Ectodermal cell (in vitro differentiated cells): Measurements from ENCODE around the gene DCP2.

Source experiments
- H3K27ac ChIP-seq: 2 replicates; pipeline ENCODE4 v1.7.0; 2013; ENCODE audit warnings: mild to moderate bottlenecking, low read depth, low read length; ENCODE audit not compliant: insufficient read depth, poor library complexity, severe bottlenecking
- H3K27me3 ChIP-seq: 2 replicates; pipeline ENCODE4 v1.7.0; 2013; ENCODE audit warnings: mild to moderate bottlenecking, low read length; ENCODE audit not compliant: insufficient read depth, control insufficient read depth, poor library complexity, severe bottlenecking
- H3K36me3 ChIP-seq: one replicate; pipeline ENCODE4 v1.7.0; 2013; ENCODE audit warnings: low read length; ENCODE audit not compliant: control insufficient read depth, insufficient read depth
- H3K4me1 ChIP-seq: one replicate; pipeline ENCODE4 v1.7.0; 2013; ENCODE audit warnings: low read length; ENCODE audit not compliant: control insufficient read depth, insufficient read depth
- H3K4me3 ChIP-seq: 2 replicates; pipeline ENCODE4 v1.7.0; 2013; ENCODE audit warnings: low read depth, low read length, control low read depth; ENCODE audit not compliant: insufficient read depth
- H3K9me3 ChIP-seq: 2 replicates; pipeline ENCODE4 v1.7.0; 2013; ENCODE audit warnings: mild to moderate bottlenecking, low read length, moderate library complexity; ENCODE audit not compliant: control insufficient read depth
- WGBS, 2 experiments: methylation state at CpG; one replicate each; pipeline ENCODE4 v1.1.7; 2013; ENCODE audit warnings: missing lambda C conversion rate in 2 of 2; 5-methylcytosine and 5-hydroxymethylcytosine counted together

The DCP2 gene

GRCh38 chr5:112979723-112980122, 3.1 kb downstream of the DCP2 start:
- no peak overlapping the region for H3K4me3 ChIP-seq
- H3K36me3 ChIP-seq, result no peaks in the 10 kb centered on the region
- peaks cover 9% of the 10 kb centered on the region for H3K4me1 ChIP-seq
- H3K27me3 ChIP-seq, result no peaks in the 10 kb centered on the region
- 90 to 95% methylated on average over 3 of the region's 3 CpGs for WGBS, 2 experiments
- H3K9me3 ChIP-seq, result no peaks in the 10 kb centered on the region
- H3K27ac ChIP-seq, result no peak overlapping the region

- Histone ChIP-seq H3K36me3 (no peaks in the 10 kb centered on the region), H3K4me1 (peaks cover 9% of the 10 kb centered on the region), H3K27ac (no peak overlapping the region), H3K27me3 (no peaks in the 10 kb centered on the region), H3K4me3 (no peak overlapping the region), H3K9me3 (no peaks in the 10 kb centered on the region)
- WGBS, 2 experiments, result 75 to 91% methylated on average over 2 of the region's 2 CpGs
Observed at GRCh38 chr5:112983363-112983762, 6.8 kb downstream of the DCP2 start.

DNA sequence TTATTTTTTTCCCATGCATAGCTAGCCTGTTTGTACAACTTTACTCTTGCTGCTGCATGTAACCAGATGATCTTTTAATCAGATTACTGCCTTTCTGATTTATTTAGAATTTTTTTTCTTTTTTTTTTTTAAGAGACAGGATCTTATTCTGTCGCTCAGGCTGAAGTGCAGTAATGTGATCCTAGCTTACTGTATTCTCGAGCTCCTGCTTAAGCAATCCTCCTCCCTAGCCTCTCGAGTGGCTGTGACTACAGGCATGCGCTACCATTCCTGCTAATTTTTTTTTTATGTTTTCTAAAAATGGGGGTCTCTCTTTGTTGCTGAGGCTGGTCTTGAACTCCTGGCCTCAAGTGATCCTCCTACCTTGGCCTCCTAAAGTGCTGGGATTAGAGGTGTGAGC, 9.6 kb downstream of the DCP2 start:
- H3K9me3 ChIP-seq, result no peaks in the 10 kb centered on the region
- no peak overlapping the region for H3K4me3 ChIP-seq
- H3K27ac ChIP-seq, result no peak overlapping the region
- H3K27me3 ChIP-seq, result no peaks in the 10 kb centered on the region
- H3K4me1 ChIP-seq, result peaks cover 9% of the 10 kb centered on the region
- no peaks in the 10 kb centered on the region for H3K36me3 ChIP-seq
- 87 to 92% methylated on average over 4 of the region's 4 CpGs for WGBS, 2 experiments

GRCh38 chr5:112995764-112996618, 19.4 kb downstream of the DCP2 start:
- Histone ChIP-seq H3K27ac (no peak overlapping the region), H3K27me3 (no peaks in the 10 kb centered on the region), H3K4me3 (no peak overlapping the region), H3K36me3 (no peaks in the 10 kb centered on the region), H3K9me3 (no peaks in the 10 kb centered on the region), H3K4me1 (no peaks in the 10 kb centered on the region)
- WGBS, 2 experiments, result 41 to 43% methylated on average over 6 to 7 of the region's 7 CpGs

GRCh38 chr5:112996830-112997374, 20.3 kb downstream of the DCP2 start:
- Histone ChIP-seq H3K9me3 (no peaks in the 10 kb centered on the region), H3K27me3 (no peaks in the 10 kb centered on the region), H3K36me3 (peaks cover 3% of the 10 kb centered on the region), H3K4me1 (no peaks in the 10 kb centered on the region), H3K27ac (no peak overlapping the region), H3K4me3 (no peak overlapping the region)
- 96 to 97% methylated on average over 4 of the region's 4 CpGs for WGBS, 2 experiments

GRCh38 chr5:112998296-112998695, 21.7 kb downstream of the DCP2 start:
- no peak overlapping the region for H3K27ac ChIP-seq
- H3K36me3 ChIP-seq, result peaks cover 10% of the 10 kb centered on the region
- H3K4me1 ChIP-seq, result no peaks in the 10 kb centered on the region
- no peaks in the 10 kb centered on the region for H3K9me3 ChIP-seq
- no peak overlapping the region for H3K4me3 ChIP-seq
- 92 to 95% methylated on average over 1 to 4 of the region's 4 CpGs for WGBS, 2 experiments
- no peaks in the 10 kb centered on the region for H3K27me3 ChIP-seq

- no peaks in the 10 kb centered on the region for H3K27me3 ChIP-seq
- H3K9me3 ChIP-seq, result no peaks in the 10 kb centered on the region
- H3K27ac ChIP-seq, result no peak overlapping the region
- no peak overlapping the region for H3K4me3 ChIP-seq
- 87 to 98% methylated on average over 2 of the region's 2 CpGs for WGBS, 2 experiments
- peaks cover 11% of the 10 kb centered on the region for H3K36me3 ChIP-seq
- H3K4me1 ChIP-seq, result no peaks in the 10 kb centered on the region
Observed at GRCh38 chr5:113000466-113000865, 23.9 kb downstream of the DCP2 start.

DNA sequence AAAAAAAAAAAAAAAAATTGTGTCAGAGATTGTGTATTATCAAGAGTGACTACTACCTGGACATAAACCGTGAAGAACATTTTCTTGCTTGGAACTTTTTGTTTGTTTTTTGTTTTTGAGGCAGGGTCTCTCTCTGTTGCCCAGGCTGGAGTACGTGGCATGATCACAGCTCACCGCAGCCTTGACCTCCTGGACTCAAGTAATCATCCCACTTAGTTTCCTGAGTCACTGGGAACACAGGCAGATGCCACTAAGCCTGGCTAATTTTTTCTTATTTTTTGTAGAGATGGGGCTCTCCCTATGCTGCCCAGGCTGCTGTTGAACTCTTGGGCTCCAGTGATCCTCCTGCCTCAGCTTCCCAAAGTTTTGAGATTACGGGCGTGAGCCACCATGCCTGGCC, 25.8 kb downstream of the DCP2 start:
- H3K4me1 ChIP-seq, result no peaks in the 10 kb centered on the region

GRCh38 chr5:113003763-113004162, 27.2 kb downstream of the DCP2 start:
- WGBS, 2 experiments, result 92 to 100% methylated on average over 2 to 3 of the region's 3 CpGs
- Histone ChIP-seq H3K4me1 (no peaks in the 10 kb centered on the region), H3K4me3 (no peak overlapping the region), H3K27ac (no peak overlapping the region), H3K9me3 (no peaks in the 10 kb centered on the region), H3K27me3 (no peaks in the 10 kb centered on the region), H3K36me3 (peaks cover 17% of the 10 kb centered on the region)

More for the DNA sequence above, 25.8 kb downstream of the DCP2 start:
- WGBS, 2 experiments, result 95% methylated on average over 5 of the region's 5 CpGs
- no peaks in the 10 kb centered on the region for H3K9me3 ChIP-seq
- H3K27me3 ChIP-seq, result no peaks in the 10 kb centered on the region
- H3K27ac ChIP-seq, result no peak overlapping the region
- no peak overlapping the region for H3K4me3 ChIP-seq
- H3K36me3 ChIP-seq, result peaks cover 14% of the 10 kb centered on the region

DNA sequence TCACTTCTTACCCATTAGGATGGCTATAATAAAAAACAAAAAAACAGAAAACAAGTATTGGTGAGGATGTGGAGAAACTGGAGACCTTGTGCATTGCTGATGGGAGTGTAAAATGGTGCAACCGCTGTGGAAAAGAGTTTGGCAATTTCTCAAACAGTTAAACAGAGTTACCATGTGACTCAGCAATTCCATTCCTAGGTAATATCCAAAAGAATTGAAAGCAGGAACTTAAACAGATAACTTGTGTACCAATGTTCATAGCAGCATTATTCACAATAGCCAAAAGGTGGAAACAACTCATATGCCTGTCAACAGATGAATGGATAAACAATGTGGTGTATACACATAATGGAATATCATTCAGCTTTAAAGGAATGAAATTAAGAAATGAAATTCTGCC, 28.9 kb downstream of the DCP2 start:
- Histone ChIP-seq H3K9me3 (no peaks in the 10 kb centered on the region), H3K4me3 (no peak overlapping the region), H3K27me3 (no peaks in the 10 kb centered on the region), H3K36me3 (peaks cover 18% of the 10 kb centered on the region), H3K4me1 (no peaks in the 10 kb centered on the region), H3K27ac (no peak overlapping the region)
- whole genome bisulfite sequencing, 2 experiments, result 100% methylated on average over 1 of the region's 1 CpG
